Measurements from ENCODE around the gene PRKN.

Gene PRKN

DNA sequence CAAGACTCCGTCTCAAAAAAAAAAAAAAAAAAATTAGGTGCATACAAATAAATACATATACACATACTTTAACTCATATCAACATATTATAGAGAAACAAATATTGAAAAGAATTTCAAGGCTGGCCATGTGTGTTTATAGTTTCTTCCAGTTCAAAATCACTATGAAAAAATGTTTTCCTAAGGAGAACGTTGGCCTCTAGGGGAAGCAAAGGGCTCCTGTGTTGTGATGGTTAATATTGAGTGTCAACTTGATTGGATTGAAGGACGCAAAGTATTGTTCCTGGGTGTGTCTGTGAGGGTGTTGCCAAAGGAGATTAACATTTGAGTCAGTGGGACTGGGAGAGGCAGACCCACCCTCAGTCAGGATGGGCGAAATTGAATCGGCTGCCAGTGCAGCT is 1271.7 kb downstream of the PRKN start:
- DNase-seq: no peak

GRCh38 chr6:161453558-161453957 is 1274.0 kb downstream of the PRKN start:
- no peak for DNase-seq

- no peak for DNase-seq
Observed at GRCh38 chr6:161452241-161452640, 1275.3 kb downstream of the PRKN start.

- no peak for DNase-seq
Observed at GRCh38 chr6:161449521-161449920, 1278.0 kb downstream of the PRKN start.

GRCh38 chr6:161446949-161447348 is 1280.6 kb downstream of the PRKN start:
- DNase-seq: no peak

- no peak for DNase-seq
Observed at GRCh38 chr6:161446296-161446925, 1281.2 kb downstream of the PRKN start.

DNA sequence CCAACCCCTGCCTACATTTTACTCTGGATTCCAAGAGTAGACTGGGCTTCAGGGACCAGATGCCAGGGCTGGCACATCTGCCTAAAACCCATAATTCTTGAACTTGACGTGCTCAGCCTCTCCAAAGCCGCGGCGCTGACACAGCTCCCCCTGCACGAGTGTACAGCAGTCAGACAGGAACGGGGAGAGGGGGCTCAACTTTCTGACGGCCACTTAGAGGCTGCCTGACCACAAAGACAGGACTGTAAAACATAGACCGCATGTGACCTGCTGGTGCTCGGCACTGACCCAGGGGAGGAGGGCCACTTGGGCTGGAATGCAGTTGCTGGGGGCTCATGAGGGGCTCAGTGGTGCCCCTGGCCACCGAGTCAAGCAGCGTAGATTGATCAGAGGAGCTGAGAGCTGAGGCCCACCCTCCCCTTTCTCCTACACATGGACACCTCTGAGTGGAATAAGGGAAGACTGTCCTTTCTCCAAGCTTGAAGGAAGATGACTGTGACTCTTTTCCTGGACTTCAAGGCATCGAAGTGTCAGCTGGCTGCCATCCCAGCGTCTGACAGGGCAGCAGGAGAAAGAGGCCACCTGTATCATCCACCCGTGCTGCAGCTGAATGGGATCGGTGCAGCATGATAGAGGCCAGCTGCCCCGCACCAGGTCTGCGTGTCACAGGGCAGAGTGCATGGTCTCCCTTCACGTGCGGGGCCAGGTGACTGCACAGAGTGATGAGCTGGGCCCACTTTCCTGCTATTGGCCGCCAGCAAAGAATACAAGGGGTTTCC is 1282.4 kb downstream of the PRKN start:
- no peak for DNase-seq

DNA sequence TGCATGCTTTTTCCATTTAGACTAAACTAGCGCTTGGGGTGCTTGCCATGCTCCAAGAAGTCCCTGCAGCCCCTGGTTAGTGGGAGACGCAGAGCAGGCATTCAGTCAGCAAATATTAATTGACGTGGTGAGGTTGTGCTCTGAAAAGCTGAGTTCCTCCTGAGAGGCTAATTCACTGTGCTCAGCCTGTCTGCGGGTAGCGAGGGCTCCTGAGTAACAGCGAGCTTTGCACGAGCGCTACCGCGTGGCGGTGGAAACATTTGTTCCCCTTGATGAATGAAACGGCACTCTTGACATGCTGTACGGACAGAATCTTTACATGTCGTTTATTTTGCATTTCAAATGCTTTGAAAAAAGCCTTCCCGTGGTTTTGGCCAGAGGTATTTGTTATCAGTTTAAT is 1283.1 kb downstream of the PRKN start:
- DNase-seq: no peak

DNA sequence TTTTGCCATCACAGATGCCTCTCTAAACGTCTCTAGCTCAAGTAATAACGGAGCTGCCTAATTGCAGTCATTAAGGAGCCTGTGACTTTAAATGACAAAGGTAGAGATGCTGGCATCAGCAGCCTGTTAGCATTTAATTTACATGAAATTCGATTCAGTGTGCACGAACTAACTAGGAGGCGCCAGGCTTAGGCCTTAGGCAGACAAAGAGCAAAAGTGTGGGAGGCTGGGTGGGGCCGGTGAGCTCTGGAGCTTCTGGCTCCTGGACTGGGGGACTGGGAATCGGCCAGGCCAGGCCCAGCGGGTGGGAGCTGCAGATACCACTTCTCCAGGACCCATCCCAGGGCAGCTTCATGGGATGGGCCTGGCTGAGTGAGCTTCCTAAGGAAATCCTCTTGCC is 1283.7 kb downstream of the PRKN start:
- no peak for DNase-seq

- DNase-seq: no peak
Observed at GRCh38 chr6:161442420-161442819, 1285.1 kb downstream of the PRKN start.

DNA sequence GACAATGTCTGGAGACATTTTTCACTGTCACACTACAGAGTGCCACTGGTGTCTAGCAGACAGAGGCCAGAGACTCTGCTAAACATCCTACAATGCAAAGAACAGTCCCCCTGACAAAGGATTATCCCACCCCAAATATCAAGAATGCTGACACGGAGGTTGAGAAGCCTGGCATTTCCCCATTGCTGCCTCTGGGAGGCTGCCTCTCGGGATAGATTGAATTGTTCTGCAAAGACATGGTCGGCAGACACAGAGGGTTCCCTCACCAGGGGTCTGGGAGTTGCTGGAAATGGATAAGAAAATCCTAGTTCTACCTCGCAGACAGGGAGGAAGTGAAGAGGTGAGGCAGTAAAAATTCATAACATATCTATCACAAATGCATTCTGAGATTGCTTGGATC is 1287.3 kb downstream of the PRKN start:
- DNase-seq: no peak

DNA sequence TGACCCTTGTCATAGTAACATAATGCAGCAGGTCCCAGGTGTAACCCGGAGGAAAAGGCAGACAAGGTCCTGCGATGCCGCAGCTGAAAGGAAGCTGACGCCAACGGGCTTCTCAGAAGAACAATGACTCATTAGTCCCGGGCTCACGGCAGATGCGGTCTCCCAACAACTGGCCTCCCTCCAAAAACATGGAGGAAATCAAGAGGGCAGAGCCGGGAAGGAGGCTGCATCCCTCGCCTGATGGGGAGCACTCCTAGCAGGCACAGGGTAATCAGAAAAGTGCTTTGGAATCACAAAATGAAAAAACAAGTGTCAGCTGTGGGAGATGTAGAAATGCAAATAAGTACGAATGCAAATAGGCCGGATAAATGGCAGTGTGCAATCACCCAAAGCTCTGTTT is 1288.5 kb downstream of the PRKN start:
- DNase-seq: peak; percentile 42

DNA sequence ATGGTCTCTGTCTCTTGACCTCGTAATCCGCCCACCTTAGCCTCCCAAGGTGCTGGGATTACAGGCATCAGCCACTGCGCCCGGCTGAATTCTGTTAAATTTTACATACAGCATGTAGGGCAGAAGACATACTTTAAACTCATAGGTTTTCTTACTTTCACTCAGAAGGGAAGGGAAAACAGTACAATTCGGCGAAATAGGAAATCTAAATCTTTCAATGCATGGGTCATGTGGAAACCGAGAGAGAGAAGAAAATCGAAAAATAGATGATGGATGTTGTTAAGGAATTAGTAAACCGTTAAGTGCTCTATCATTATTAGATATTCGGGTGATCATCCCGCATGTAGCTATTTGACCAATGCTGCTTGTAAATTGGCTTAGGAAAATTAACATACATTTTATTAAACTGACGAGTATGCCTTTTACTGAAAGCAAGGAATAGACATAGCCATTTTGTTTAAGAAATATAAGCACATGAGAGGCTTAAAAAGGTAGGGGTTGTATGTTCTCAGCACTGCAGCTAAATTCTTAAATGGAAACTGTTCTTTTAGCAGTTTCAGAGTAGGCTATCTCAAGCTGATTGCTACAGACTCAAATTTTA is 1289.0 kb downstream of the PRKN start:
- no peak for DNase-seq

GRCh38 chr6:161437851-161438250 is 1289.7 kb downstream of the PRKN start:
- DNase-seq: no peak

DNA sequence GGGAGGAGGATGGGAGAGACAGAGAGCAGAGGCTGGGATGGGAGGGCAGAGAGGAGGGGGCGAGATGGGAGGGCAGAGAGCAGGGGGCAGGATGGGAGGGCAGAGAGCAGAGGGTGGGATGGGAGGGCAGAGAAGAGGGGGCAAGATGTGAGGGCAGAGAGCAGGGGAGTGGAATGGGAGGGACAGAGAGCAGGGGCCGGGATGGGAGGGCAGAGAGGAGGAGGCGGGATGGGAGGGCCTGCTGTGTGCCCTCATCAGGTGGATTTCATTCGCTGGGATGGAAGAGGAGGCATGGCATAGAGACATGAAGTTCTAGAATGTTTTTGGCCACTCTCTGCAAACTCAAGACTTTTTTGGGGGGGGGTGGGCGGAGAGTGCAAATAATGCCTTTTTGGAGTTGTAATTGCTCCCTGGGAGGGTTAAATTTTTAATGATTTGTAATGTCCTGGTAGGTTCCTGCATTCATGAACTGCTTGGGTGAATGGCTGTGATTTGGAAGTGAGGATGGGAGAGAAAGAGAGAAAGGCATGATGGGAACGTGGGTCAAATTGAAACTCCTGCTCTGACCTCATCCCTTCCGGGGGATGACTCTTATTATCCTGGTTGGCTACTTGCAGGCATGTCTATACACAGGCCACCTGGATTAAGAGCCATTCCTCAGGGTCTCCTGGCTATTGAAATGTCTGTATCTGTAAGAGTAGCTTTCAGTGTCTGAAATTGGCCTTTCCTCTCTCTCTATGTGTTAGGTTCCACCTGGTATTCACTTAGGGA is 1291.3 kb downstream of the PRKN start:
- no peak for DNase-seq

GRCh38 chr6:161435748-161436070 is 1291.9 kb downstream of the PRKN start:
- DNase-seq: no peak

- DNase-seq: no peak
Observed at GRCh38 chr6:161434921-161435747, 1292.4 kb downstream of the PRKN start.

- DNase-seq: no peak
Observed at GRCh38 chr6:161434350-161434749, 1293.2 kb downstream of the PRKN start.

DNA sequence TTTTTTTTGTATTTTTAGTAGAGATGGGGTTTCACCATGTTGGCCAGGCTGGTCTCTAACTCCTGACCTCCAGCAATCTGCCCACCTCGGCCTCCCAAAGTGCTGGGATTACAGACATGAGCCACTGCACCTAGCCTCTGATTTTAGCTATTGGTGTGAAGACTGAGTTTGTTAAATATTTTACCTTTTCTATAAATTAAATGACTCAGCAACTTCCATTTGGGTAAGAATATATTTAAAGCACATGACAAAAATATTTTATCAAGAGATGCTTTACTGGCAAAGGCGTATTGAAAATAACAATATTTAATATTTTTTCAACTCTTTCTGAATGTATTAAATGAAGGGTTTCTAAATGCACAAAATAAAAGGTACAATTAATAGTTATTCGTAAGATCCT is 1295.0 kb downstream of the PRKN start:
- no peak for DNase-seq

DNA sequence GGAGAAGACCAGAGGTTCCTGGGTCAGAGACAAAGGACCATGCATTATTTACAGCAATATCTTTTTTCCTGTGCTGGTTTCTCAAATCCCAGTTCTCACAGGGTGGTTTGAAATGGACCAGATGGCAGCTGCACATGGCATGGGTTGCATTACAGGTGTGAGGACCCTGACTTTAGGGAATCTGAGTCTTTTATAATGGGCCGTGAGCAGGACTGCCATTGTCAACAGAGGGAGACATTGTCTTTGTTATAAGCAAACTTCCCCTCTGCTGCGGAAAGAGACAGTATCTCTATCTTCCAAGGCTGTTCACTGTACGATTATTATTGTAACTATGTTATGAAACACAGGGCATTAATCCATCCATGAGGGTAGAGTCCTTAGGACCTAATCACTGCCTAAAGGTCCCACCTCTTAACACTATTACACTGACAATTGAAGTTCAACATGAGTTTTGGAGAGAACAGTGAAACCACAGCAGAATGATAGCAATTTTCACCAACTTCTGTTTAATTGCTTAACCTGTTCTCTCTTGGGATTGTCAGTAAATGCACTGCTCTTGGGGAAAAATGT is 1297.6 kb downstream of the PRKN start:
- DNase-seq: no peak

DNA sequence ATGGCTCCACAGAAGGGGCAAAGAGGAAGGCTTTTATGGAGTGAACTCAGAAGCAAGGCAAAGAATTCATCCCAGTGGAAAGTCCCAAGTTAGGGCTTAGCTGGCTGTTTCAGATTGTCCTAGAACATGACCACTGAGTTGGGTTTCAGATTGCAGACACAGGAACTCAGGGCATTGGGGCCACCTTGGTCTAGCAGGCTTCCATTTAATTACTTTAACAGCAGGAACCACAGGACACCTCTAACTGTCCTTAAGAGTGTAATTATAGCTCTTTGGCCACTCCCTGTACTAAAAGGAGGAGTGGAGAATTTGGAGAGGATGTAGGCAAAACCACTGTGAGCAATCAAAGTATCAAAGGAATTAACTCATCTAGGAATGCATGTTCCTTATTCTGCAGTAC is 1303.1 kb downstream of the PRKN start:
- no peak for DNase-seq

Measured in 8988T (cell line).